Esophagus muscularis mucosa (tissue), 3 donors: ENCODE results near the gene PRM3.

Source experiments
- CTCF ChIP-seq, 3 experiments: fragments of 200-600 bp in 2 of 3; fragments of 450-650 bp in 1 of 3; sonication (generic) in 2 of 3; IDR thresholded peaks; one replicate each; pipeline ENCODE4 v1.5.1; 2017 to 2019; ENCODE audit warnings: antibody characterized with exemption in 3 of 3, mild to moderate bottlenecking in 2 of 3, moderate library complexity in 1 of 3
- POLR2A ChIP-seq: fragments of 450-650 bp; IDR thresholded peaks from one replicate; pipeline ENCODE4 v1.6.1; 2017; ENCODE audit warnings: antibody characterized with exemption, moderate library complexity, mild to moderate bottlenecking, low read depth

- TF ChIP-seq POLR2A = no peak
- no peak for TF ChIP-seq CTCF (IDR thresholded peaks at IDR 0.05)
Measured at GRCh38 chr16:11300560-11300892, 27.1 kb upstream of the PRM3 start.
